Gastroesophageal sphincter (tissue), 3 donors: ENCODE results near the gene NAA10.

Experiments used
- CTCF ChIP-seq, 4 experiments: fragments of 200-600 bp in 2 of 4; fragments of 450-650 bp in 2 of 4; sonication (generic) in 1 of 4; IDR thresholded peaks; one replicate each; pipeline ENCODE4 v1.5.1; 2017 to 2019; ENCODE audit warnings: antibody characterized with exemption in 4 of 4, mild to moderate bottlenecking in 2 of 4, moderate library complexity in 2 of 4
- POLR2A ChIP-seq, 2 donors: fragments of 450-650 bp; IDR thresholded peaks; one replicate each; pipeline ENCODE4 v1.6.1; 2017; ENCODE audit warnings: antibody characterized with exemption in 2 of 2, mild to moderate bottlenecking in 2 of 2, moderate library complexity in 1 of 2

- TF ChIP-seq POLR2A (IDR thresholded peaks at IDR 0.05), result no peak
- TF ChIP-seq CTCF (IDR thresholded peaks at IDR 0.05), result no peak
Measured at GRCh38 chrX:153945956-153946943, 11.4 kb upstream of the NAA10 start.
